NB4 (cell line): ENCODE data around the gene INPP1.
"Not testable (repeated sequence)": the region's sequence is repeated elsewhere in the genome, so short reads cannot be mapped to it uniquely, and the experiment has no call there.

Source experiments
- CTCF ChIP-seq: IDR thresholded peaks from one replicate; pipeline ENCODE4 v1.5.1; 2012; ENCODE audit warnings: low read depth, low read length
- MYC ChIP-seq: IDR thresholded peaks from 2 replicates; pipeline ENCODE4 v1.6.1; 2011; ENCODE audit warnings: low read depth, low read length

DNA sequence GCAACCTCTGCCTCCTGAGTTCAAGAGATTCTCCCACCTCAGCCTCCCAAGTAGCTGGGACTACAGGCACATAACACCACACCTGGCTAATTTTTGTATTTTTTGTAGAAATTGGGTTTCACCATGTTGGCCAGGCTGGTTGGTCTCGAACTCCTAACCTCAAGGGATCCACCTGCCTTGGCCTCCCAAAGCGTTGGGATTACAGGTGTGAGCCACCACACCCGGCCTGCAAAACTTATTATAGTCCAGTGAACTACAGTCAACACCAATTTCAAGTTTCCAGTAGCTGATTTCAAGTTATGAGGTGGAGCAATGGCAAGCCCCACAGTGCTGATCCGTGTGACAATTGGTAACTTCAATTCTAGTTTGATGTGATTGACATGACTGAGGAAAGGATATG lies 7.8 kb upstream of the INPP1 start:
- not testable (repeated sequence) for TF ChIP-seq CTCF, MYC
